HFF-Myc (cell line): ENCODE results near the gene GRIK1.

Source experiments
- DNase-seq: peaks from one replicate; pipeline ENCODE4 v3.0.0-alpha.2; 2011; ENCODE audit warnings: low read depth; ENCODE audit errors: extremely low read depth
- H3K4me3 ChIP-seq: replicated peaks from 2 replicates; pipeline ENCODE4 v1.5.1; 2011; ENCODE audit warnings: low read depth, mild to moderate bottlenecking, control low read depth, low read length
- CTCF ChIP-seq: IDR thresholded peaks from 2 replicates; pipeline ENCODE4 v1.5.1; 2012; ENCODE audit warnings: mild to moderate bottlenecking, low read depth, low read length, control low read depth; ENCODE audit errors: missing control alignments

GRIK1 gene

GRCh38 chr21:29928537-29928936 is 11.3 kb downstream of the GRIK1 start:
- no peak for TF ChIP-seq CTCF
- DNase-seq, result no peak
- no peak overlapping the region for H3K4me3 ChIP-seq

- DNase-seq, result no peak
- TF ChIP-seq CTCF, result no peak
- H3K4me3 ChIP-seq, result no peak overlapping the region
Measured at GRCh38 chr21:29920938-29921337, 18.9 kb downstream of the GRIK1 start.

- TF ChIP-seq CTCF, result no peak
- no peak overlapping the region for H3K4me3 ChIP-seq
Measured at GRCh38 chr21:29914326-29914725, 25.5 kb downstream of the GRIK1 start.

GRCh38 chr21:29909571-29909970 is 30.2 kb downstream of the GRIK1 start:
- no peak for DNase-seq
- no peak for TF ChIP-seq CTCF
- H3K4me3 ChIP-seq, result no peak overlapping the region

More at GRCh38 chr21:29914326-29914725, 25.5 kb downstream of the GRIK1 start:
- no peak for DNase-seq

- H3K4me3 ChIP-seq, result no peak overlapping the region
- no peak for TF ChIP-seq CTCF
- no peak for DNase-seq
Measured at GRCh38 chr21:29904359-29905282, 35.2 kb downstream of the GRIK1 start.

GRCh38 chr21:29896884-29897283 is 42.9 kb downstream of the GRIK1 start:
- no peak overlapping the region for H3K4me3 ChIP-seq
- no peak for DNase-seq
- no peak for TF ChIP-seq CTCF

- TF ChIP-seq CTCF, result no peak
- no peak overlapping the region for H3K4me3 ChIP-seq
- DNase-seq, result no peak
Measured at GRCh38 chr21:29893687-29894086, 46.1 kb downstream of the GRIK1 start.
